OCI-LY1 (cell line): ENCODE data around the gene RFX1.

Source experiments
- H2AFZ ChIP-seq: fragments of 200-600 bp; sonication (generic), shearing (Covaris generic); 2 replicates; pipeline ENCODE4 v1.6.0; 2014; ENCODE audit warnings: antibody characterized with exemption, mild to moderate bottlenecking, low read length
- H3F3A ChIP-seq: fragments of 200-600 bp; sonication (generic), shearing (Covaris generic); 2 replicates; pipeline ENCODE4 v1.6.0; 2014; ENCODE audit warnings: mild to moderate bottlenecking, antibody characterized with exemption, low read length, moderate library complexity; ENCODE audit not compliant: insufficient read depth
- H3K27ac ChIP-seq: fragments of 200-600 bp; sonication (generic); 2 replicates; pipeline ENCODE4 v1.5.1; 2014; ENCODE audit warnings: low read length, mixed run types, mild to moderate bottlenecking, low read depth; ENCODE audit not compliant: poor library complexity, severe bottlenecking
- H3K27me3 ChIP-seq: fragments of 200-600 bp; sonication (generic); 2 replicates; pipeline ENCODE4 v1.6.0; 2014; ENCODE audit warnings: antibody characterized with exemption, mild to moderate bottlenecking, low read length, moderate library complexity; ENCODE audit not compliant: insufficient read depth
- H3K36me3 ChIP-seq: fragments of 200-600 bp; sonication (generic); 2 replicates; pipeline ENCODE4 v1.6.1; 2014; ENCODE audit warnings: mild to moderate bottlenecking, antibody characterized with exemption, low read length, moderate library complexity, mixed read lengths; ENCODE audit not compliant: insufficient read depth
- H3K4me1 ChIP-seq: fragments of 200-600 bp; sonication (generic); 2 replicates; pipeline ENCODE4 v1.5.1; 2014; ENCODE audit warnings: mild to moderate bottlenecking, low read length, moderate library complexity; ENCODE audit not compliant: insufficient read depth, severe bottlenecking
- H3K4me2 ChIP-seq: fragments of 200-600 bp; sonication (generic), shearing (Covaris generic); 2 replicates; pipeline ENCODE4 v1.6.1; 2014; ENCODE audit warnings: low read length
- H3K4me3 ChIP-seq: fragments of 200-600 bp; sonication (generic); 2 replicates; pipeline ENCODE4 v1.5.1; 2014; ENCODE audit warnings: low read length, low read depth, mild to moderate bottlenecking, mixed read lengths; ENCODE audit not compliant: poor library complexity, severe bottlenecking
- H3K79me2 ChIP-seq: fragments of 200-600 bp; shearing (Covaris generic); 2 replicates; pipeline ENCODE4 v1.6.1; 2016; ENCODE audit warnings: mixed run types, low read length, mixed read lengths; ENCODE audit not compliant: insufficient read depth
- H3K9ac ChIP-seq: fragments of 200-600 bp; sonication (generic), shearing (Covaris generic); 2 replicates; pipeline ENCODE4 v1.6.1; 2014; ENCODE audit warnings: mild to moderate bottlenecking, low read length, mixed read lengths
- H3K9me2 ChIP-seq: fragments of 200-600 bp; sonication (generic), shearing (Covaris generic); 2 replicates; pipeline ENCODE4 v1.6.1; 2014; ENCODE audit warnings: low read depth, mild to moderate bottlenecking, low read length, mixed read lengths
- H3K9me3 ChIP-seq: fragments of 200-600 bp; shearing (Covaris generic); 2 replicates; pipeline ENCODE4 v1.6.1; 2014; ENCODE audit warnings: low read length, mixed read lengths
- H4K20me1 ChIP-seq: fragments of 200-600 bp; sonication (generic), shearing (Covaris generic); 2 replicates; pipeline ENCODE4 v1.6.0; 2016; ENCODE audit warnings: mild to moderate bottlenecking, low read length; ENCODE audit not compliant: insufficient read depth
- CTCF ChIP-seq: fragments of 200-600 bp; sonication (generic), shearing (Covaris generic); IDR thresholded peaks from 2 replicates; pipeline ENCODE4 v1.5.1; 2017; ENCODE audit warnings: mild to moderate bottlenecking, antibody characterized with exemption, low read length, moderate library complexity, mixed read lengths
- EZH2 ChIP-seq: fragments of 200-600 bp; sonication (generic), shearing (Covaris generic); IDR thresholded peaks from 2 replicates; pipeline ENCODE4 v1.8.0; 2017; ENCODE audit warnings: borderline replicate concordance, mixed run types, mild to moderate bottlenecking, antibody characterized with exemption, low read length, moderate library complexity, mixed read lengths

Gene RFX1

DNA sequence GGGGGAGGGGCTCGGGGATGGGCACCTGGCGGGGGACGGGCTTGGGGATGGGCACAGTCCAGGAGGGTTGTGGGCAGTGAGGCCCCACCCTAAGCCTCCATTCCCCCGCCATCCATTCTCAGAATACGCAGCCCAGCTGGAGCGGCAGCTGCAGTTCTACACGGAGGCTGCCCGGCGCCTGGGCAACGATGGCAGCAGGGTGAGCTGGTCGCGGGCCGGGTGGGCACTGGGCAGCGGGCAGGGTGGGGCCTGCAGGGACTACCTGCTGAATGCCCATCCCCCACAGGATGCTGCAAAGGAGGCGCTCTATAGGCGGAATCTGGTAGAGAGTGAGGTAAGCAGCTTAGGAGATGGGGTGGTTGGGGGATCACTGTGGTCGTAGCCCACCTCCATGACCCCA lies 76.2 kb downstream of the RFX1 start:
- H3K27me3 ChIP-seq = no peaks in the 10 kb centered on the region
- no peaks in the 10 kb centered on the region for H4K20me1 ChIP-seq
- H3F3A ChIP-seq = no peaks in the 10 kb centered on the region
- no peak overlapping the region for H3K27ac ChIP-seq
- no peaks in the 10 kb centered on the region for H3K9me2 ChIP-seq
- no peak overlapping the region for H3K4me2 ChIP-seq
- peaks cover 36% of the 10 kb centered on the region for H3K36me3 ChIP-seq
- H2AFZ ChIP-seq = no peak overlapping the region
- H3K9ac ChIP-seq = no peak overlapping the region
- H3K79me2 ChIP-seq = no peaks in the 10 kb centered on the region
- no peak overlapping the region for H3K4me3 ChIP-seq
- no peak for TF ChIP-seq EZH2
- no peak for TF ChIP-seq CTCF
- no peaks in the 10 kb centered on the region for H3K4me1 ChIP-seq
- H3K9me3 ChIP-seq = no peaks in the 10 kb centered on the region

DNA sequence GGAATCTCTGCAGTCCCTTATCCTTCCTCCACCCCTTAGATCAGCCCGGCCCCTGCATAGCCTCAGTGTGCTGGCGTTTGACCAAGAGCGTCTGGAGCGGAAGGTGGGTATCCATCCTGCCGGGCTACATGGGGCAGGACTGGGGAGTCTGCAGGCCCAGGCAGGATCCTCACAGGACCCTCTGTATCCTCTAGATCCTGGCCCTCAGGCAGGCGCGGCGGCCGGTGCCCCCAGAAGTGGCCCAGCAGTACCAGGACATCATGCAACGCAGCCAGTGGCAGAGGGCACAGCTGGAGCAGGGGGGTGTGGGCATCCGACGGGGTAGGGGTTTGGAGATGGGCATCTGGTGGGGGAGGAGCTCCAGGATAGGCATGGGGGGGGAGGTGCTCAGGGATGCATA lies 76.8 kb downstream of the RFX1 start:
- Histone ChIP-seq H3F3A (no peaks in the 10 kb centered on the region), H3K4me1 (no peaks in the 10 kb centered on the region), H3K79me2 (no peaks in the 10 kb centered on the region), H3K9ac (no peak overlapping the region), H4K20me1 (no peaks in the 10 kb centered on the region), H3K4me2 (no peak overlapping the region), H3K27ac (no peak overlapping the region), H3K9me2 (no peaks in the 10 kb centered on the region), H3K9me3 (no peaks in the 10 kb centered on the region), H2AFZ (no peak overlapping the region), H3K27me3 (no peaks in the 10 kb centered on the region), H3K4me3 (no peak overlapping the region), H3K36me3 (peaks cover 40% of the 10 kb centered on the region)
- TF ChIP-seq CTCF = no peak
- no peak for TF ChIP-seq EZH2

- H3F3A ChIP-seq = no peaks in the 10 kb centered on the region
- no peaks in the 10 kb centered on the region for H4K20me1 ChIP-seq
- H3K79me2 ChIP-seq = no peaks in the 10 kb centered on the region
- no peaks in the 10 kb centered on the region for H3K9me3 ChIP-seq
- peaks cover 58% of the 10 kb centered on the region for H3K36me3 ChIP-seq
- H3K9ac ChIP-seq = no peak overlapping the region
- no peak overlapping the region for H2AFZ ChIP-seq
- no peak overlapping the region for H3K27ac ChIP-seq
- H3K9me2 ChIP-seq = no peaks in the 10 kb centered on the region
- no peak overlapping the region for H3K4me3 ChIP-seq
- no peaks in the 10 kb centered on the region for H3K4me1 ChIP-seq
- no peaks in the 10 kb centered on the region for H3K27me3 ChIP-seq
- H3K4me2 ChIP-seq = no peak overlapping the region
- TF ChIP-seq EZH2 (no peak), CTCF (no peak)
These were observed 79.4 kb downstream of the RFX1 start for GRCh38 chr19:13926715-13927114.
